ENCODE data around the gene SLC12A5.

DNA sequence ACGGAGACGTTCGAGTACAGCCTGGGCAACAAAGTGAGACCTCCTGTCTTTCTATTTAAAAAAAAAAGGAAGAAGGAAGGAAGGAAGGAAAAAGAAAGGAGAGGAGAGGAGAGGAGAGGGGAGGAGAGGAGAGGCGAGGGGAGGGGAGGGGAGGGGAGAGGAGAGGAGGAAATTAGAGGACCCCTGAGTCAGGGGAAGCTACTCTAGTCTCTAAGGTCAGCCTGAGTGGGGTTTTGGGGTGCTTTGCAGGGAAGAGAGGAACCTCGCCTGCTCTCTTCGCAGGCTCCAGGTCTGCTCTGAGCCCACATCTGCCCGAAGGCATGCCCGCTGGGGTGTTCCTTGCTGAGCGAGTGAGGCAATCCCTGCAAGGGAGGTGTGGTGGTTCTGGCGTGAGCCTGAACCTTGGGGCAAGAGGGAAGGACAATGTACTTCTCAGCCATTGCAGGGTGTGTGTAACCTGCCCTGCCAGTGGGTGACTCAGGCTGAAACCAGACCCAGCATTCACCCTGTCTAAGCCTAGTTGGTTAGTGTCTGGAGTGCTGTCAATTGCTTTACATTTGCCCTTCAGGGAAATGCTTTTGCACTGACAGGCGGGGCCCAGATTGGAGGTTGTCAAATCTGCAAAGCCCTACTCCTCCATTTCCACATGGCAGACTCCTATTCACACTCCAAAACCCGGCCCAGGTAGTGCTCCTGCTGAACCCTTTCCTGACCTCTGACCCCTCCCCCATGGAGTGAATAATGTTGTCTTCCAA, 35.6 kb upstream of the SLC12A5 start:
- TF ChIP-seq POLR2A (IDR thresholded peaks at IDR 0.05) = no peak
- TF ChIP-seq, protein P1, sequence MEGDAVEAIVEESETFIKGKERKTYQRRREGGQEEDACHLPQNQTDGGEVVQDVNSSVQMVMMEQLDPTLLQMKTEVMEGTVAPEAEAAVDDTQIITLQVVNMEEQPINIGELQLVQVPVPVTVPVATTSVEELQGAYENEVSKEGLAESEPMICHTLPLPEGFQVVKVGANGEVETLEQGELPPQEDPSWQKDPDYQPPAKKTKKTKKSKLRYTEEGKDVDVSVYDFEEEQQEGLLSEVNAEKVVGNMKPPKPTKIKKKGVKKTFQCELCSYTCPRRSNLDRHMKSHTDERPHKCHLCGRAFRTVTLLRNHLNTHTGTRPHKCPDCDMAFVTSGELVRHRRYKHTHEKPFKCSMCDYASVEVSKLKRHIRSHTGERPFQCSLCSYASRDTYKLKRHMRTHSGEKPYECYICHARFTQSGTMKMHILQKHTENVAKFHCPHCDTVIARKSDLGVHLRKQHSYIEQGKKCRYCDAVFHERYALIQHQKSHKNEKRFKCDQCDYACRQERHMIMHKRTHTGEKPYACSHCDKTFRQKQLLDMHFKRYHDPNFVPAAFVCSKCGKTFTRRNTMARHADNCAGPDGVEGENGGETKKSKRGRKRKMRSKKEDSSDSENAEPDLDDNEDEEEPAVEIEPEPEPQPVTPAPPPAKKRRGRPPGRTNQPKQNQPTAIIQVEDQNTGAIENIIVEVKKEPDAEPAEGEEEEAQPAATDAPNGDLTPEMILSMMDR (IDR thresholded peaks at IDR 0.05) = no peak

Data from Peyer's patch (tissue), 4 donors.